Liver (tissue), 3 donors: ENCODE results near the gene NOS1AP.

Experiments
- ATF3 ChIP-seq: IDR thresholded peaks from 2 replicates; pipeline ENCODE4 v1.6.1; 2016; ENCODE audit warnings: antibody characterized with exemption
- CTCF ChIP-seq: fragments of 150-350 bp; IDR thresholded peaks from 2 replicates; pipeline ENCODE4 v1.5.1; 2017; ENCODE audit warnings: improper control_type of control experiment, low read depth, low read length; ENCODE audit not compliant: missing input control
- FOXA1 ChIP-seq: IDR thresholded peaks from 2 replicates; pipeline ENCODE4 v1.6.1; 2016; ENCODE audit warnings: antibody characterized with exemption
- GABPA ChIP-seq, 2 donors: IDR thresholded peaks in 1 of 2; conservative IDR thresholded peaks in 1 of 2; 2 replicates each; pipeline ENCODE4 v1.6.1; 2016; ENCODE audit warnings: antibody characterized with exemption in 2 of 2, mild to moderate bottlenecking in 1 of 2, moderate library complexity in 1 of 2
- JUND ChIP-seq, 2 donors: IDR thresholded peaks; 2 replicates each; pipeline ENCODE4 v1.6.1; 2016; ENCODE audit warnings: antibody characterized with exemption in 2 of 2
- MAX ChIP-seq: IDR thresholded peaks from 2 replicates; pipeline ENCODE4 v1.6.1; 2016; ENCODE audit warnings: antibody characterized with exemption
- RAD21 ChIP-seq, 2 donors: IDR thresholded peaks; 2 replicates each; pipeline ENCODE4 v1.6.1; 2016; ENCODE audit warnings: antibody characterized with exemption in 2 of 2, mild to moderate bottlenecking in 2 of 2
- REST ChIP-seq: IDR thresholded peaks from 2 replicates; pipeline ENCODE4 v1.6.1; 2016; ENCODE audit warnings: antibody characterized with exemption, mild to moderate bottlenecking
- SP1 ChIP-seq: IDR thresholded peaks from 2 replicates; pipeline ENCODE4 v1.6.1; 2018; ENCODE audit warnings: antibody characterized with exemption, mild to moderate bottlenecking
- TAF1 ChIP-seq: conservative IDR thresholded peaks from 2 replicates; pipeline ENCODE4 v1.6.1; 2016; ENCODE audit warnings: antibody characterized with exemption, mild to moderate bottlenecking
- YY1 ChIP-seq: IDR thresholded peaks from 2 replicates; pipeline ENCODE4 v1.6.1; 2016; ENCODE audit warnings: antibody characterized with exemption, mild to moderate bottlenecking
- ZBTB33 ChIP-seq: IDR thresholded peaks from 2 replicates; pipeline ENCODE4 v1.6.1; 2016; ENCODE audit warnings: antibody characterized with exemption
- donor health status: healthy.
- donor health status: healthy.

GRCh38 chr1:162230096-162230495 is 160.6 kb downstream of the NOS1AP start:
- peak; percentile 33 for TF ChIP-seq CTCF
- TF ChIP-seq ATF3: no peak
- no peak for TF ChIP-seq GABPA (IDR thresholded peaks at IDR 0.05 in 1 of 2, conservative IDR thresholded peaks at IDR 0.05 in 1 of 2)
- TF ChIP-seq YY1: peak; percentile 28
- TF ChIP-seq RAD21 (IDR thresholded peaks at IDR 0.05): peak; percentile 69 to 71
- TF ChIP-seq ZBTB33: no peak
- no peak for TF ChIP-seq TAF1
- no peak for TF ChIP-seq JUND (IDR thresholded peaks at IDR 0.05)
- peak; percentile 96 for TF ChIP-seq REST
- TF ChIP-seq SP1: no peak
- no peak for TF ChIP-seq FOXA1
- TF ChIP-seq MAX: no peak
